ENCODE measurements around the gene PCSK6.
"Not testable (repeated sequence)": the region's sequence is repeated elsewhere in the genome, so short reads cannot be mapped to it uniquely, and the experiment has no call there.

The PCSK6 gene

GRCh38 chr15:101466188-101466587 lies 23.3 kb downstream of the PCSK6 start:
- no peak for DNase-seq (ENCODE audit: low spot score)
- Histone ChIP-seq H3K4me2 (ENCODE audit: insufficient read depth, low read length, poor library complexity, severe bottlenecking) (no peak overlapping the region), H2BK12ac (ENCODE audit: low read length) (no peak overlapping the region), H3K9me3 (replicated peaks in 1 of 2; ENCODE audit: control insufficient read depth in 2 of 2, insufficient read depth in 1 of 2, low read depth in 1 of 2, low read length in 2 of 2) (peaks cover 4 to 6% of the 10 kb centered on the region in 2 donors), H2BK120ac (ENCODE audit: low read depth, low read length) (no peak overlapping the region), H4K8ac (ENCODE audit: low read depth, low read length) (no peak overlapping the region), H3K23ac (ENCODE audit: low read depth, low read length, poor library complexity) (no peak overlapping the region), H3K79me1 (ENCODE audit: low read depth, low read length) (no peaks in the 10 kb centered on the region), H2AK5ac (ENCODE audit: low read depth, low read length) (no peak overlapping the region), H3K9ac (ENCODE audit: low read depth, low read length, poor library complexity) (no peak overlapping the region), H3K4me1 (ENCODE audit: control insufficient read depth in 2 of 2, insufficient read depth in 1 of 2, low read depth in 1 of 2, low read length in 2 of 2) (peaks cover 0 to 2% of the 10 kb centered on the region in 2 donors), H2BK5ac (ENCODE audit: low read length) (no peak overlapping the region), H2AFZ (ENCODE audit: low read length) (no peak overlapping the region), H3K4me3 (ENCODE audit: low read length in 2 of 2) (no peak overlapping the region), H3K18ac (ENCODE audit: low read length) (no peak overlapping the region), H3K14ac (ENCODE audit: low read length) (no peak overlapping the region), H3K27me3 (ENCODE audit: control insufficient read depth in 3 of 3, insufficient read depth in 3 of 3, low read depth in 1 of 3, low read length in 3 of 3) (no peaks in the 10 kb centered on the region), H2BK15ac (ENCODE audit: low read length) (no peak overlapping the region), H4K91ac (ENCODE audit: low read depth, low read length, poor library complexity) (no peak overlapping the region), H3K27ac (replicated peaks; ENCODE audit: low read length) (no peak overlapping the region), H3K36me3 (replicated peaks in 1 of 2; ENCODE audit: control insufficient read depth in 2 of 2, insufficient read depth in 2 of 2, low read length in 2 of 2) (no peaks in the 10 kb centered on the region), H3K4ac (ENCODE audit: low read length) (no peak overlapping the region)
- no CpG with 5 or more reads among the region's 9 CpGs for WGBS, 2 donors (ENCODE audit: extremely low coverage in 2 of 2, insufficient read length in 2 of 2, insufficient replicate concordance in 1 of 2)

- H2BK5ac ChIP-seq (ENCODE audit: low read length) = no peak overlapping the region
- H3K9ac ChIP-seq (ENCODE audit: low read depth, low read length, poor library complexity) = peak overlapping the region; percentile 25
- WGBS, 2 donors (ENCODE audit: extremely low coverage in 2 of 2, insufficient read length in 2 of 2, insufficient replicate concordance in 1 of 2) = no CpG with 5 or more reads among the region's 16 CpGs
- H2AFZ ChIP-seq (ENCODE audit: low read length) = no peak overlapping the region
- no peak overlapping the region for H3K4ac ChIP-seq (ENCODE audit: low read length)
- no peak overlapping the region for H4K8ac ChIP-seq (ENCODE audit: low read depth, low read length)
- H2BK12ac ChIP-seq (ENCODE audit: low read length) = no peak overlapping the region
- no peak overlapping the region for H4K91ac ChIP-seq (ENCODE audit: low read depth, low read length, poor library complexity)
- no peak overlapping the region for H2BK120ac ChIP-seq (ENCODE audit: low read depth, low read length)
- no peak overlapping the region for H3K27ac ChIP-seq (replicated peaks; ENCODE audit: low read length)
- no peak overlapping the region for H2BK15ac ChIP-seq (ENCODE audit: low read length)
- no peaks in the 10 kb centered on the region for H3K79me1 ChIP-seq (ENCODE audit: low read depth, low read length)
- no peak for DNase-seq (ENCODE audit: low spot score)
- H3K36me3 ChIP-seq (replicated peaks in 1 of 2; ENCODE audit: control insufficient read depth in 2 of 2, insufficient read depth in 2 of 2, low read length in 2 of 2) = no peaks in the 10 kb centered on the region
- no peak overlapping the region for H2AK5ac ChIP-seq (ENCODE audit: low read depth, low read length)
- H3K14ac ChIP-seq (ENCODE audit: low read length) = no peak overlapping the region
- no peaks in the 10 kb centered on the region for H3K27me3 ChIP-seq (ENCODE audit: control insufficient read depth in 3 of 3, insufficient read depth in 3 of 3, low read depth in 1 of 3, low read length in 3 of 3)
- no peak overlapping the region for H3K23ac ChIP-seq (ENCODE audit: low read depth, low read length, poor library complexity)
- H3K4me1 ChIP-seq (ENCODE audit: control insufficient read depth in 2 of 2, insufficient read depth in 1 of 2, low read depth in 1 of 2, low read length in 2 of 2) = peaks cover 0 to 2% of the 10 kb centered on the region in 2 donors
- H3K9me3 ChIP-seq (replicated peaks in 1 of 2; ENCODE audit: control insufficient read depth in 2 of 2, insufficient read depth in 1 of 2, low read depth in 1 of 2, low read length in 2 of 2) = peaks cover 4 to 6% of the 10 kb centered on the region in 2 donors
- no peak overlapping the region for H3K4me2 ChIP-seq (ENCODE audit: insufficient read depth, low read length, poor library complexity, severe bottlenecking)
- H3K18ac ChIP-seq (ENCODE audit: low read length) = no peak overlapping the region
- peak overlapping the region in 1 of 2 donors; percentile 32 for H3K4me3 ChIP-seq (ENCODE audit: low read length in 2 of 2)
Observed at GRCh38 chr15:101464999-101465669, 24.4 kb downstream of the PCSK6 start.

- Histone ChIP-seq H3K4me2 (ENCODE audit: insufficient read depth, low read length, poor library complexity, severe bottlenecking) (no peak overlapping the region), H4K91ac (ENCODE audit: low read depth, low read length, poor library complexity) (no peak overlapping the region), H3K18ac (ENCODE audit: low read length) (peak overlapping the region; percentile 81), H2BK15ac (ENCODE audit: low read length) (no peak overlapping the region), H3K27ac (replicated peaks; ENCODE audit: low read length) (no peak overlapping the region), H3K14ac (ENCODE audit: low read length) (no peak overlapping the region), H3K36me3 (replicated peaks in 1 of 2; ENCODE audit: control insufficient read depth in 2 of 2, insufficient read depth in 2 of 2, low read length in 2 of 2) (no peaks in the 10 kb centered on the region), H3K9me3 (replicated peaks in 1 of 2; ENCODE audit: control insufficient read depth in 2 of 2, insufficient read depth in 1 of 2, low read depth in 1 of 2, low read length in 2 of 2) (peaks cover 4 to 6% of the 10 kb centered on the region in 2 donors), H3K4me3 (ENCODE audit: low read length in 2 of 2) (no peak overlapping the region), H3K4ac (ENCODE audit: low read length) (no peak overlapping the region), H2BK12ac (ENCODE audit: low read length) (no peak overlapping the region), H3K27me3 (ENCODE audit: control insufficient read depth in 3 of 3, insufficient read depth in 3 of 3, low read depth in 1 of 3, low read length in 3 of 3) (no peaks in the 10 kb centered on the region), H3K9ac (ENCODE audit: low read depth, low read length, poor library complexity) (no peak overlapping the region), H2BK120ac (ENCODE audit: low read depth, low read length) (peak overlapping the region; percentile 52), H2AK5ac (ENCODE audit: low read depth, low read length) (peak overlapping the region; percentile 59), H3K4me1 (ENCODE audit: control insufficient read depth in 2 of 2, insufficient read depth in 1 of 2, low read depth in 1 of 2, low read length in 2 of 2) (no peaks in the 10 kb centered on the region), H4K8ac (ENCODE audit: low read depth, low read length) (no peak overlapping the region), H2BK5ac (ENCODE audit: low read length) (no peak overlapping the region), H3K79me1 (ENCODE audit: low read depth, low read length) (no peaks in the 10 kb centered on the region), H2AFZ (ENCODE audit: low read length) (no peak overlapping the region), H3K23ac (ENCODE audit: low read depth, low read length, poor library complexity) (no peak overlapping the region)
- no peak for DNase-seq (ENCODE audit: low spot score)
- no CpG with 5 or more reads among the region's 20 CpGs for WGBS, 2 donors (ENCODE audit: extremely low coverage in 2 of 2, insufficient read length in 2 of 2, insufficient replicate concordance in 1 of 2)
Observed at GRCh38 chr15:101464256-101464998, 25.1 kb downstream of the PCSK6 start.

- H2BK15ac ChIP-seq (ENCODE audit: low read length); DNase-seq (ENCODE audit: low spot score); H3K4ac ChIP-seq (ENCODE audit: low read length); H3K9ac ChIP-seq (ENCODE audit: low read depth, low read length, poor library complexity); H4K91ac ChIP-seq (ENCODE audit: low read depth, low read length, poor library complexity); H3K27me3 ChIP-seq (ENCODE audit: control insufficient read depth in 3 of 3, insufficient read depth in 3 of 3, low read depth in 1 of 3, low read length in 3 of 3); H3K27ac ChIP-seq (replicated peaks; ENCODE audit: low read length); H3K4me2 ChIP-seq (ENCODE audit: insufficient read depth, low read length, poor library complexity, severe bottlenecking); H2BK5ac ChIP-seq (ENCODE audit: low read length); H3K4me3 ChIP-seq (ENCODE audit: low read length in 2 of 2); H3K4me1 ChIP-seq (ENCODE audit: control insufficient read depth in 2 of 2, insufficient read depth in 1 of 2, low read depth in 1 of 2, low read length in 2 of 2); H2BK120ac ChIP-seq (ENCODE audit: low read depth, low read length); H2AK5ac ChIP-seq (ENCODE audit: low read depth, low read length); H3K23ac ChIP-seq (ENCODE audit: low read depth, low read length, poor library complexity); H3K36me3 ChIP-seq (replicated peaks in 1 of 2; ENCODE audit: control insufficient read depth in 2 of 2, insufficient read depth in 2 of 2, low read length in 2 of 2); H2AFZ ChIP-seq (ENCODE audit: low read length); H3K18ac ChIP-seq (ENCODE audit: low read length); H2BK12ac ChIP-seq (ENCODE audit: low read length); H3K9me3 ChIP-seq (replicated peaks in 1 of 2; ENCODE audit: control insufficient read depth in 2 of 2, insufficient read depth in 1 of 2, low read depth in 1 of 2, low read length in 2 of 2); H4K8ac ChIP-seq (ENCODE audit: low read depth, low read length); H3K79me1 ChIP-seq (ENCODE audit: low read depth, low read length); H3K14ac ChIP-seq (ENCODE audit: low read length): not testable (repeated sequence)
- WGBS, 2 donors (ENCODE audit: extremely low coverage in 2 of 2, insufficient read length in 2 of 2, insufficient replicate concordance in 1 of 2) = no CpG with 5 or more reads among the region's 5 CpGs
Observed at GRCh38 chr15:101463696-101464095, 25.8 kb downstream of the PCSK6 start.
